GM12878 (cell line): ENCODE measurements around the gene ZNF688. TPM values are rescaled to one million over a fixed set of nuclear protein-coding genes. Genes with fewer than 3 reads are reported as not detected.

Experiments used
- ATAC-seq: fragments of 200-7000 bp; cut with Tn5 transposase; 3 replicates; pipeline ENCODE4 v1.9.1; 2020; ENCODE audit warnings: mild to moderate bottlenecking, moderate library complexity
- BruUV-seq: library from RNA; stranded (reverse); fragments of 400-500 nt; replicated peaks from 2 replicates; lab custom pipeline; 2021; lab: Mats Ljungman, UMichigan
- CTCF ChIA-PET: fragments of 300-600 bp; sonication (Branson Sonifier 250); formaldehyde crosslinking; extraction: SDS; loops from one replicate; lab custom pipeline; 2021; ENCODE audit warnings: inconsistent platforms; lab: Yijun Ruan, JAX
- POLR2A ChIA-PET: fragments of 350-600 bp; formaldehyde crosslinking; extraction: SDS; loops from one replicate; lab custom pipeline; 2021; ENCODE audit warnings: inconsistent platforms; lab: Charles Lee
- RAD21 ChIA-PET: fragments of 300-600 bp; sonication (Branson Sonifier 250); formaldehyde crosslinking; loops from one replicate; lab custom pipeline; 2023; ENCODE audit warnings: antibody characterized with exemption; ENCODE audit not compliant: unreplicated experiment; lab: Charles Lee
- SMC1A ChIA-PET: fragments of 300-600 bp; sonication (Branson Sonifier 250); formaldehyde crosslinking; loops from one replicate; lab custom pipeline; 2023; ENCODE audit not compliant: unreplicated experiment, uncharacterized antibody; lab: Charles Lee
- DNase-seq: peaks from one replicate; pipeline ENCODE4 v3.0.0-alpha.2; 2011; ENCODE audit warnings: low read depth, low spot score
- FAIRE-seq: peaks from 3 replicates; lab custom pipeline; 2011; peaks lifted over from hg19 to GRCh38; lab: Jason Lieb, UNC
- H2AFZ ChIP-seq: 2 replicates; pipeline ENCODE4 v1.6.0; 2011; ENCODE audit warnings: low read depth, low read length, control low read depth; ENCODE audit not compliant: control insufficient read depth
- H3K27ac ChIP-seq: 2 replicates; pipeline ENCODE4 v1.5.1; 2011; ENCODE audit warnings: control low read depth; ENCODE audit not compliant: control insufficient read depth, insufficient read depth
- H3K27me3 ChIP-seq, 2 experiments: replicated peaks in 1 of 2; 2 replicates each; pipeline versions ENCODE4 v1.6.0 to v1.6.1; 2011; ENCODE audit warnings: low read length in 1 of 2; ENCODE audit not compliant: control insufficient read depth in 2 of 2, insufficient read depth in 2 of 2
- H3K36me3 ChIP-seq, 2 experiments: 2 replicates each; pipeline ENCODE4 v1.5.1; 2011; ENCODE audit warnings: low read length in 1 of 2; ENCODE audit not compliant: control insufficient read depth in 2 of 2, insufficient read depth in 2 of 2
- H3K4me1 ChIP-seq: 2 replicates; pipeline ENCODE4 v1.6.1; 2011; ENCODE audit warnings: mild to moderate bottlenecking, low read length, moderate library complexity, mixed read lengths; ENCODE audit not compliant: control insufficient read depth, insufficient read depth
- H3K4me2 ChIP-seq: 2 replicates; pipeline ENCODE4 v1.6.0; 2011; ENCODE audit warnings: control low read depth; ENCODE audit not compliant: control insufficient read depth, insufficient read depth
- H3K4me3 ChIP-seq: fragments of 200-600 bp; sonication (generic); 2 replicates; pipeline ENCODE4 v1.5.1; 2016
- H3K79me2 ChIP-seq: 2 replicates; pipeline ENCODE4 v1.6.0; 2011; ENCODE audit warnings: low read length; ENCODE audit not compliant: control insufficient read depth, insufficient read depth
- H3K9ac ChIP-seq: 2 replicates; pipeline ENCODE4 v1.8.0; 2011; ENCODE audit warnings: low read length, control low read depth, mixed read lengths; ENCODE audit not compliant: control insufficient read depth, insufficient read depth
- H3K9me3 ChIP-seq: replicated peaks from 3 replicates; pipeline ENCODE4 v1.5.1; 2011; ENCODE audit warnings: mild to moderate bottlenecking, low read length; ENCODE audit not compliant: control insufficient read depth, insufficient read depth
- H4K20me1 ChIP-seq: 2 replicates; pipeline ENCODE4 v1.6.0; 2011; ENCODE audit not compliant: control insufficient read depth, insufficient read depth
- CBX3 ChIP-seq: fragments of 200-600 bp; sonication (generic); IDR thresholded peaks from 2 replicates; pipeline ENCODE4 v1.6.1; 2016; ENCODE audit warnings: low read depth, borderline replicate concordance
- ETV6 ChIP-seq, 2 experiments: fragments of 450-650 bp in 1 of 2; IDR thresholded peaks in 1 of 2; conservative IDR thresholded peaks in 1 of 2; 2 replicates each; pipeline ENCODE4 v1.6.1; 2014; ENCODE audit warnings: antibody characterized with exemption in 1 of 2, borderline replicate concordance in 1 of 2, low read depth in 1 of 2, mild to moderate bottlenecking in 1 of 2, moderate library complexity in 1 of 2
- GATAD2B ChIP-seq: fragments of 450-650 bp; conservative IDR thresholded peaks from 2 replicates; pipeline ENCODE4 v1.6.1; 2017; ENCODE audit warnings: low read depth, mild to moderate bottlenecking, moderate library complexity
- HDAC6 ChIP-seq: fragments of 200-600 bp; sonication (generic); IDR thresholded peaks from one replicate; pipeline ENCODE4 v1.8.0; 2017; ENCODE audit warnings: antibody characterized with exemption; ENCODE audit not compliant: unreplicated experiment
- IKZF2 ChIP-seq, 2 experiments: fragments of 450-650 bp; IDR thresholded peaks; 2 replicates each; pipeline ENCODE4 v1.6.1; 2017; ENCODE audit warnings: mild to moderate bottlenecking in 2 of 2, moderate library complexity in 2 of 2
- SMARCA5 ChIP-seq: fragments of 450-650 bp; IDR thresholded peaks from 2 replicates; pipeline ENCODE4 v1.6.1; 2017; ENCODE audit warnings: mild to moderate bottlenecking
- WGBS: methylation state at CpG from one replicate; pipeline ENCODE4 v1.1.6; 2016; ENCODE audit warnings: low lambda C conversion rate; ENCODE audit not compliant: insufficient replicate concordance, insufficient coverage; ENCODE audit errors: missing lambda C conversion rate; 5-methylcytosine and 5-hydroxymethylcytosine counted together
- in situ Hi-C: fragments of 300-500 bp; cut with MboI; formaldehyde crosslinking; loops from 9 replicates; pipeline ENCODE4 v1.14.3; 2018; ENCODE audit warnings: mixed read lengths
- intact Hi-C: fragments of 100-400 bp; cut with micrococcal nuclease; formaldehyde crosslinking; loops from one replicate; pipeline ENCODE4 v1.14.2; 2022; ENCODE audit not compliant: unreplicated experiment
- polyA plus RNA-seq, 11 experiments: library from polyadenylated mRNA; depleted of rRNA in 4 of 11; unstranded in 6 of 11; stranded (reverse) in 5 of 11; fragments of >200 nt; fragmentation: Nextera tagmentation in 4 of 11; fragmentation: Illumina TruSeq in 1 of 11; extraction: Ambion mirVana in 4 of 11; extraction: Trizol in 1 of 11; gene quantifications; 1 replicate in 1 of 11; 2 replicates in 10 of 11; pipeline versions ENCODE4 v1.2.1 to v1.2.3, GENCODE V29; 2011 to 2016; ENCODE audit warnings: inconsistent platforms in 2 of 11, missing spikeins in 2 of 11, low read depth in 1 of 11
- total RNA-seq, 4 experiments: library from RNA; depleted of rRNA in 3 of 4; stranded (reverse); fragments of >200 nt in 3 of 4; fragmentation: Illumina TruSeq in 1 of 4; extraction: Trizol in 1 of 4; gene quantifications; 2 replicates each; pipeline versions ENCODE4 v1.2.1 to v1.2.3, GENCODE V29; 2013 to 2021

The ZNF688 gene
- total and polyA plus RNA-seq, 10 of the 15 experiments (the other 5 are each of a cell fraction or from before 2014, with no cell fraction given): 0.14 to 17.4 (median 10.6) TPM

DNA sequence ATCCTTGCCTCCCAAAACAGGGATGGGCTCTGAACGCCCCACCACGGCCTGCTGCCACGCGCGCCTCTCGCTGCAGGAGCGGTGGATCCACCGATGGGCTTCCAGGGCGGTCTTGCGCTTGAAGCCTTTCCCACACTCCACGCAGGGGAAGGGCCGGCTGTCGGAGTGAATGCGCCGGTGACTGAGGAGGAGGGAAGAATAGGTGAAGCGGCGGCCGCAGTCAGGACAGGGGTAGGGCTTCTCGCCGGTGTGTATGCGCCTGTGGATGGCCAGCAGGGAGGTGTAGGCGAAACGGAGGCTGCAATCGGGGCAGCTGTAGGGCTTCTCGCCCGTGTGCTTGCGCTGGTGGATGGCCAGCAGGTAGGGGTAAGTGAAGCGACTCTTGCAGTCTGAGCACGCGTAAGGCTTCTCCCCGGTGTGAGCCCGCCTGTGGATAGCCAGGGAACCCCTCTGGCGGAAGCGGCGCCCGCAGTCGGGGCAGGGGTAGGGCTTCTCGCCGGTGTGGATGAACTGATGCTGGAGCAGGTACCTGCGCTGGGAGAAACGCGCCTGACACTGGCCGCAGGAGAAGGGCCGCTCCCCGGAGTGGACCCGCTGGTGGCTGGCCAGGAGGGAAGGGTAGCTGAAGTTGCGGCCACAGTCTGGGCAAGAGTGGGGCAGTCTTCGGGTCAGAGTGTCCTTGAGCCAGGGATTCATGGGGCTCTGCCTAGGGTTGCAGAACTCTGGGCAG lies 11.3 kb upstream of the ZNF688 start:
- TF ChIP-seq CBX3 (no peak), HDAC6 (no peak), SMARCA5 (no peak), IKZF2 (IDR thresholded peaks at IDR 0.05) (no peak), GATAD2B (no peak), ETV6 (conservative IDR thresholded peaks at IDR 0.05 in 1 of 2, IDR thresholded peaks at IDR 0.05 in 1 of 2; ENCODE audit: borderline replicate concordance in 1 of 2, low read depth in 1 of 2) (no peak)
- TF ChIP-seq, all 136 proteins: peak for 0
- H3K27me3 ChIP-seq: no peaks in the 10 kb centered on the region
- CTCF ChIA-PET: no interaction called here
- H3K79me2 ChIP-seq: peaks cover 27% of the 10 kb centered on the region
- no TSS peak for BruUV-seq
- FAIRE-seq (no peak), ATAC-seq (no peak), DNase-seq (no peak)
- WGBS: 98% methylated on average over 45 of the region's 48 CpGs
- peaks cover 3% of the 10 kb centered on the region; the same call in 1 of the 2 replicates for H3K4me1 ChIP-seq
- RAD21 ChIA-PET: no interaction called here
- no peak overlapping the region for H3K9ac ChIP-seq
- H4K20me1 ChIP-seq: no peaks in the 10 kb centered on the region
- intact Hi-C loops: no loop called here
- POLR2A ChIA-PET: interaction anchor here (1.0 to 1.5 kb wide), 2 partner anchors 11 to 146 kb away, joined by 4 to 5 read pairs; partner anchors contain the start of gene ZNF688
- H3K36me3 ChIP-seq: peaks cover 3 to 9% of the 10 kb centered on the region in 2 experiments; a peak in 3 of 4 replicates
- SMC1A ChIA-PET: interaction anchor here (1.8 kb wide), 1 partner anchor 11 kb away, joined by 4 read pairs; the partner anchor contains the start of gene ZNF688
- H3K4me2 ChIP-seq: no peak overlapping the region
- no peak overlapping the region for H2AFZ ChIP-seq
- H3K4me3 ChIP-seq: no peak overlapping the region
- in situ Hi-C loops: no loop called here
- no peaks in the 10 kb centered on the region for H3K9me3 ChIP-seq
- no peak overlapping the region for H3K27ac ChIP-seq
